ENCODE results near the gene PEX11G.

DNA sequence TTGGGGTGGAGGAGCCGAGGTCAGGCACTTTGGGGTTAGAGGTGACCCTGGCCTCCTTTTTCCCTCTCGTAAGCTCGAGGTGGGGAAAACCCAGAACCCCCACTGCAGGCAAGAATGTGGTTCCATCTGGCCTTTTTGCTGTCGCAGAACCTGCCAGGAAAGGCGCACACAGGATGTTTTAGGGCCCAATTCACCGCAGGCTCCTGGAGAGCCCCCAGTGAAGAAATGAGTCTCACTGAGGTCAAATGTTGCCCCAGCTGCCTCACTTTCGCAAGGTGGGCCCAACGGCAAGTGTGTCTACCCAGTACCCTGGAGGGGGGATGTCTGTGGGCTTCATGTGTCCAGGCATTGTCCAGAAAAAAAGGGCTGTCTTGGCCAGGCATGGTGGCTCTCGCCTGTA lies 61.8 kb downstream of the PEX11G start:
- TF ChIP-seq, protein P1, sequence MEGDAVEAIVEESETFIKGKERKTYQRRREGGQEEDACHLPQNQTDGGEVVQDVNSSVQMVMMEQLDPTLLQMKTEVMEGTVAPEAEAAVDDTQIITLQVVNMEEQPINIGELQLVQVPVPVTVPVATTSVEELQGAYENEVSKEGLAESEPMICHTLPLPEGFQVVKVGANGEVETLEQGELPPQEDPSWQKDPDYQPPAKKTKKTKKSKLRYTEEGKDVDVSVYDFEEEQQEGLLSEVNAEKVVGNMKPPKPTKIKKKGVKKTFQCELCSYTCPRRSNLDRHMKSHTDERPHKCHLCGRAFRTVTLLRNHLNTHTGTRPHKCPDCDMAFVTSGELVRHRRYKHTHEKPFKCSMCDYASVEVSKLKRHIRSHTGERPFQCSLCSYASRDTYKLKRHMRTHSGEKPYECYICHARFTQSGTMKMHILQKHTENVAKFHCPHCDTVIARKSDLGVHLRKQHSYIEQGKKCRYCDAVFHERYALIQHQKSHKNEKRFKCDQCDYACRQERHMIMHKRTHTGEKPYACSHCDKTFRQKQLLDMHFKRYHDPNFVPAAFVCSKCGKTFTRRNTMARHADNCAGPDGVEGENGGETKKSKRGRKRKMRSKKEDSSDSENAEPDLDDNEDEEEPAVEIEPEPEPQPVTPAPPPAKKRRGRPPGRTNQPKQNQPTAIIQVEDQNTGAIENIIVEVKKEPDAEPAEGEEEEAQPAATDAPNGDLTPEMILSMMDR (IDR thresholded peaks at IDR 0.05; ENCODE audit: insufficient read depth, low read length), result no peak
- TF ChIP-seq GABPA (IDR thresholded peaks at IDR 0.05; ENCODE audit: low read depth) (no peak), SPI1 (IDR thresholded peaks at IDR 0.05; ENCODE audit: borderline replicate concordance, low read depth) (no peak), POLR2AphosphoS5 (IDR thresholded peaks at IDR 0.05; ENCODE audit: low read depth) (no peak)
